ENCODE data around the gene DAAM2.

Gene DAAM2

GRCh38 chr6:39791850-39792539, at the start of gene DAAM2:
Gene DAAM2 (plus strand): TSS chr6:39792376. CDS start chr6:39856303, 63,927 bp downstream.
- no peaks in the 10 kb centered on the region for H3K36me3 ChIP-seq (ENCODE audit: control insufficient read depth in 2 of 2, insufficient read depth in 2 of 2, low read length in 2 of 2)
- H3K4me3 ChIP-seq (ENCODE audit: low read length in 2 of 2): peak within 1 kb of the TSS; percentile 44 to 62
- peaks cover 11 to 15% of the 10 kb centered on the region in 2 donors for H3K27me3 ChIP-seq (ENCODE audit: control insufficient read depth in 2 of 2, insufficient read depth in 2 of 2, low read length in 2 of 2)
- peaks cover 0 to 3% of the 10 kb centered on the region in 2 donors for H3K4me1 ChIP-seq (ENCODE audit: control insufficient read depth in 2 of 2, insufficient read depth in 2 of 2, low read length in 2 of 2)
- peak within 1 kb of the TSS; percentile 45 to 46 for H3K27ac ChIP-seq (ENCODE audit: low read depth in 2 of 2, low read length in 2 of 2)
- H3K9me3 ChIP-seq (ENCODE audit: control insufficient read depth in 2 of 2, low read length in 2 of 2): no peaks in the 10 kb centered on the region
- H3K9ac ChIP-seq (ENCODE audit: low read depth in 1 of 2, low read length in 2 of 2): peak within 1 kb of the TSS; percentile 14 to 51

GRCh38 chr6:39746795-39747194, 45.4 kb upstream of the DAAM2 start:
- H3K27me3 ChIP-seq (ENCODE audit: control insufficient read depth in 2 of 2, insufficient read depth in 2 of 2, low read length in 2 of 2): no peaks in the 10 kb centered on the region
- H3K36me3 ChIP-seq (ENCODE audit: control insufficient read depth in 2 of 2, insufficient read depth in 2 of 2, low read length in 2 of 2): no peaks in the 10 kb centered on the region
- no peak overlapping the region for H3K4me3 ChIP-seq (ENCODE audit: low read length in 2 of 2)
- H3K9ac ChIP-seq (ENCODE audit: low read depth in 1 of 2, low read length in 2 of 2): no peak overlapping the region
- H3K9me3 ChIP-seq (ENCODE audit: control insufficient read depth in 2 of 2, low read length in 2 of 2): no peaks in the 10 kb centered on the region
- H3K4me1 ChIP-seq (ENCODE audit: control insufficient read depth in 2 of 2, insufficient read depth in 2 of 2, low read length in 2 of 2): no peaks in the 10 kb centered on the region
- H3K27ac ChIP-seq (ENCODE audit: low read depth in 2 of 2, low read length in 2 of 2): no peak overlapping the region

- no peaks in the 10 kb centered on the region for H3K4me1 ChIP-seq (ENCODE audit: control insufficient read depth in 2 of 2, insufficient read depth in 2 of 2, low read length in 2 of 2)
- no peaks in the 10 kb centered on the region for H3K36me3 ChIP-seq (ENCODE audit: control insufficient read depth in 2 of 2, insufficient read depth in 2 of 2, low read length in 2 of 2)
- H3K4me3 ChIP-seq (ENCODE audit: low read length in 2 of 2): no peak overlapping the region
- H3K9ac ChIP-seq (ENCODE audit: low read depth in 1 of 2, low read length in 2 of 2): no peak overlapping the region
- no peaks in the 10 kb centered on the region for H3K9me3 ChIP-seq (ENCODE audit: control insufficient read depth in 2 of 2, low read length in 2 of 2)
- no peak overlapping the region for H3K27ac ChIP-seq (ENCODE audit: low read depth in 2 of 2, low read length in 2 of 2)
- H3K27me3 ChIP-seq (ENCODE audit: control insufficient read depth in 2 of 2, insufficient read depth in 2 of 2, low read length in 2 of 2): no peaks in the 10 kb centered on the region
These were observed 39.1 kb upstream of the DAAM2 start for GRCh38 chr6:39752835-39753724.

GRCh38 chr6:39753725-39754045, 38.5 kb upstream of the DAAM2 start:
- Histone ChIP-seq H3K4me3 (ENCODE audit: low read length in 2 of 2) (no peak overlapping the region), H3K4me1 (ENCODE audit: control insufficient read depth in 2 of 2, insufficient read depth in 2 of 2, low read length in 2 of 2) (no peaks in the 10 kb centered on the region), H3K27me3 (ENCODE audit: control insufficient read depth in 2 of 2, insufficient read depth in 2 of 2, low read length in 2 of 2) (no peaks in the 10 kb centered on the region), H3K27ac (ENCODE audit: low read depth in 2 of 2, low read length in 2 of 2) (no peak overlapping the region), H3K36me3 (ENCODE audit: control insufficient read depth in 2 of 2, insufficient read depth in 2 of 2, low read length in 2 of 2) (no peaks in the 10 kb centered on the region), H3K9ac (ENCODE audit: low read depth in 1 of 2, low read length in 2 of 2) (no peak overlapping the region), H3K9me3 (ENCODE audit: control insufficient read depth in 2 of 2, low read length in 2 of 2) (no peaks in the 10 kb centered on the region)

DNA sequence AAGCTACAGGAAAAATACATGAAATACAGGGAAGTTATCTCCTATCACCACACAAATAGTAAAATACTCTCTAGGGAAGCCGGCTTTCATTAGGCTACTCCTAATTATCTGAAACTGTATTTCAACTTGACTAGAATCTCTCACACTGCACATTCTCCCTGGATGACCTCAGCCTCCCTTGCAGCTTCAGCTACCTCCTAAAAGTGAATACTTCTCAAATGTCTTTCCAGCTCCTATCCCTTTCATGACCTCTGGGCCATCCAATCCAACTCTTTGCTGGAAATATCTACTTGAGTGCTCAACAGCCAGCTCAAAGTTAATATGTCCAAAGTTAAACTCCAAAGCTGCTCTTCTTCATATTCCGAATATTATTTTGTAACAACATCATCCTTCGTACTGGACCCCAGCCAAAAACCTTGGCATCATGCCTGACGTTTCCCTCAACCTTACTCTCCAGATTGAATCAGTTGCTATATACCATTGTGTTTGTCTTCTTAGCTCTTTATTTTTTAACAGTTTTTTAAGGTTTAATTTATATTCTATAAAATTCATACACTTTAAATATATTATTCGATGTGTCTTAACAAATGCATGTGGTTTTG, 37.6 kb upstream of the DAAM2 start:
- H3K9me3 ChIP-seq (ENCODE audit: control insufficient read depth in 2 of 2, low read length in 2 of 2): no peaks in the 10 kb centered on the region
- H3K27me3 ChIP-seq (ENCODE audit: control insufficient read depth in 2 of 2, insufficient read depth in 2 of 2, low read length in 2 of 2): no peaks in the 10 kb centered on the region
- no peaks in the 10 kb centered on the region for H3K4me1 ChIP-seq (ENCODE audit: control insufficient read depth in 2 of 2, insufficient read depth in 2 of 2, low read length in 2 of 2)
- H3K27ac ChIP-seq (ENCODE audit: low read depth in 2 of 2, low read length in 2 of 2): peak overlapping the region in 1 of 2 donors; percentile 10
- H3K9ac ChIP-seq (ENCODE audit: low read depth in 1 of 2, low read length in 2 of 2): no peak overlapping the region
- H3K4me3 ChIP-seq (ENCODE audit: low read length in 2 of 2): no peak overlapping the region
- H3K36me3 ChIP-seq (ENCODE audit: control insufficient read depth in 2 of 2, insufficient read depth in 2 of 2, low read length in 2 of 2): no peaks in the 10 kb centered on the region

DNA sequence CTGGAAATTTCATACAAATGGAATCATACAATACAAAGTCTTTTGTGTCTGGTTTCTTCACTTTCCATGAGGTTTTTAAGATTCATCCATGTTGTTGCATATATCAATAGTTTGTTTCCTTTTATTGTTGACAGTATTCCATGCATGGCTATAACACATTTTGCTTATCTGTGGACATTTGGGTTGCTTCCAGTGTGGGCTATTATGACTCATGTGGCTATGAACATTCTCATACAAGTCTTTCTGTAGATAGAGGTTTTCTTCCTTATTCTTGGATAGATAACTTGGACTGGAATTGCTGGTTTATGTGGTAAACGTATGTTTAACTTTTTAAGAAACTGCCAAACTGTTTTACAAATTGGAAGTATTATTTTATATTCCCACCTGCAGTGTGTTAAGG, 36.9 kb upstream of the DAAM2 start:
- no peaks in the 10 kb centered on the region for H3K9me3 ChIP-seq (ENCODE audit: control insufficient read depth in 2 of 2, low read length in 2 of 2)
- no peaks in the 10 kb centered on the region for H3K27me3 ChIP-seq (ENCODE audit: control insufficient read depth in 2 of 2, insufficient read depth in 2 of 2, low read length in 2 of 2)
- H3K4me1 ChIP-seq (ENCODE audit: control insufficient read depth in 2 of 2, insufficient read depth in 2 of 2, low read length in 2 of 2): no peaks in the 10 kb centered on the region
- no peak overlapping the region for H3K27ac ChIP-seq (ENCODE audit: low read depth in 2 of 2, low read length in 2 of 2)
- H3K9ac ChIP-seq (ENCODE audit: low read depth in 1 of 2, low read length in 2 of 2): no peak overlapping the region
- H3K4me3 ChIP-seq (ENCODE audit: low read length in 2 of 2): no peak overlapping the region
- no peaks in the 10 kb centered on the region for H3K36me3 ChIP-seq (ENCODE audit: control insufficient read depth in 2 of 2, insufficient read depth in 2 of 2, low read length in 2 of 2)

DNA sequence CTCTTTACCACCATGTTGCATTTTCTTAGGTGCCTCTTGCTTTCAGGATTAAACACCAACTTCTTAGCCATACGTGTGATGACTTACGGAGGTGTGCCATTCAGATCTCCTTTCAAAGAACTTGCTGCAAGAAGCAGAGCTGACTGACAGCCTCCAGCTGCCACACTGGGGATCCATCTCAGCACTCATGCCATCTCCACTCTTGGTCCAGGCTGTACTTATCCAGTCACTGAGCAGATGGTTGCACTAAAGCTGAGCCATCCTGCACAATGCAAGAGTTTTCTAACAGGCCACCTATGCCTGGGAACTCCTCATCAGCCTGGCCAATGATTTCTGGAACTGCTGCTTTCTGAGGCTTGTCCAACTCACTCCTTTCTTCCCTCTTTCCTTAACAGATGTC, 35.6 kb upstream of the DAAM2 start:
- H3K9ac ChIP-seq (ENCODE audit: low read depth in 1 of 2, low read length in 2 of 2): no peak overlapping the region
- H3K27ac ChIP-seq (ENCODE audit: low read depth in 2 of 2, low read length in 2 of 2): no peak overlapping the region
- no peaks in the 10 kb centered on the region for H3K4me1 ChIP-seq (ENCODE audit: control insufficient read depth in 2 of 2, insufficient read depth in 2 of 2, low read length in 2 of 2)
- H3K9me3 ChIP-seq (ENCODE audit: control insufficient read depth in 2 of 2, low read length in 2 of 2): no peaks in the 10 kb centered on the region
- H3K36me3 ChIP-seq (ENCODE audit: control insufficient read depth in 2 of 2, insufficient read depth in 2 of 2, low read length in 2 of 2): no peaks in the 10 kb centered on the region
- no peaks in the 10 kb centered on the region for H3K27me3 ChIP-seq (ENCODE audit: control insufficient read depth in 2 of 2, insufficient read depth in 2 of 2, low read length in 2 of 2)
- H3K4me3 ChIP-seq (ENCODE audit: low read length in 2 of 2): no peak overlapping the region

GRCh38 chr6:39758905-39759605, 33.1 kb upstream of the DAAM2 start:
- Histone ChIP-seq H3K27ac (ENCODE audit: low read depth in 2 of 2, low read length in 2 of 2) (no peak overlapping the region), H3K4me3 (ENCODE audit: low read length in 2 of 2) (no peak overlapping the region), H3K9ac (ENCODE audit: low read depth in 1 of 2, low read length in 2 of 2) (no peak overlapping the region), H3K4me1 (ENCODE audit: control insufficient read depth in 2 of 2, insufficient read depth in 2 of 2, low read length in 2 of 2) (no peaks in the 10 kb centered on the region), H3K9me3 (ENCODE audit: control insufficient read depth in 2 of 2, low read length in 2 of 2) (no peaks in the 10 kb centered on the region), H3K27me3 (ENCODE audit: control insufficient read depth in 2 of 2, insufficient read depth in 2 of 2, low read length in 2 of 2) (no peaks in the 10 kb centered on the region), H3K36me3 (ENCODE audit: control insufficient read depth in 2 of 2, insufficient read depth in 2 of 2, low read length in 2 of 2) (no peaks in the 10 kb centered on the region)

GRCh38 chr6:39760226-39760952, 31.8 kb upstream of the DAAM2 start:
- no peaks in the 10 kb centered on the region for H3K27me3 ChIP-seq (ENCODE audit: control insufficient read depth in 2 of 2, insufficient read depth in 2 of 2, low read length in 2 of 2)

More at GRCh38 chr6:39760226-39760952, 31.8 kb upstream of the DAAM2 start:
- Histone ChIP-seq H3K27ac (ENCODE audit: low read depth in 2 of 2, low read length in 2 of 2) (no peak overlapping the region), H3K4me3 (ENCODE audit: low read length in 2 of 2) (no peak overlapping the region), H3K36me3 (ENCODE audit: control insufficient read depth in 2 of 2, insufficient read depth in 2 of 2, low read length in 2 of 2) (no peaks in the 10 kb centered on the region), H3K9me3 (ENCODE audit: control insufficient read depth in 2 of 2, low read length in 2 of 2) (no peaks in the 10 kb centered on the region), H3K4me1 (ENCODE audit: control insufficient read depth in 2 of 2, insufficient read depth in 2 of 2, low read length in 2 of 2) (no peaks in the 10 kb centered on the region), H3K9ac (ENCODE audit: low read depth in 1 of 2, low read length in 2 of 2) (no peak overlapping the region)
